ENCODE data around the gene WASHC4.

DNA sequence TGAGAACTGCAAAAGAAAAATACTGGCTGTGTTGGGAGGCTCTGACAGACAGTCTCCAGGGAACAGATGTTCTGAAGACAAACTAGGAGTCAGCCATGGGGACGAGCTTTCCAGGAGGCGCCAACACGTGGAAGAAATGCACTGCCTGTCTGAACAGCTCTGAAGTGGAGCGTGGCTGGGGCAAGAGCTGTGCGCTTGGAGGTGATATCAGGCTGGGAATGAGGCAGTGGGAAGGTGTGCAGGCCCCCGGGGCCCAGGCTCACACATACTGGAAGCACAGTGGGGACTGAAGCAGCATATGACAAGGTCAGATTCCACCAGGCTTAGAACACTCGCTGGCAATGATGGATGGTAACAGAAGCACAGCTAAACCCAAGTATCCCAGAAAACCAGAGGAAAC is 110.9 kb downstream of the WASHC4 start:
- TF ChIP-seq POLR2A (IDR thresholded peaks at IDR 0.05): no peak
- TF ChIP-seq, protein P1, sequence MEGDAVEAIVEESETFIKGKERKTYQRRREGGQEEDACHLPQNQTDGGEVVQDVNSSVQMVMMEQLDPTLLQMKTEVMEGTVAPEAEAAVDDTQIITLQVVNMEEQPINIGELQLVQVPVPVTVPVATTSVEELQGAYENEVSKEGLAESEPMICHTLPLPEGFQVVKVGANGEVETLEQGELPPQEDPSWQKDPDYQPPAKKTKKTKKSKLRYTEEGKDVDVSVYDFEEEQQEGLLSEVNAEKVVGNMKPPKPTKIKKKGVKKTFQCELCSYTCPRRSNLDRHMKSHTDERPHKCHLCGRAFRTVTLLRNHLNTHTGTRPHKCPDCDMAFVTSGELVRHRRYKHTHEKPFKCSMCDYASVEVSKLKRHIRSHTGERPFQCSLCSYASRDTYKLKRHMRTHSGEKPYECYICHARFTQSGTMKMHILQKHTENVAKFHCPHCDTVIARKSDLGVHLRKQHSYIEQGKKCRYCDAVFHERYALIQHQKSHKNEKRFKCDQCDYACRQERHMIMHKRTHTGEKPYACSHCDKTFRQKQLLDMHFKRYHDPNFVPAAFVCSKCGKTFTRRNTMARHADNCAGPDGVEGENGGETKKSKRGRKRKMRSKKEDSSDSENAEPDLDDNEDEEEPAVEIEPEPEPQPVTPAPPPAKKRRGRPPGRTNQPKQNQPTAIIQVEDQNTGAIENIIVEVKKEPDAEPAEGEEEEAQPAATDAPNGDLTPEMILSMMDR (IDR thresholded peaks at IDR 0.05 in 8 of 11, conservative IDR thresholded peaks at IDR 0.05 in 3 of 11): no peak
- no peak for TF ChIP-seq POLR2AphosphoS5 (IDR thresholded peaks at IDR 0.05)

All from spleen (tissue), 7 donors.